HepG2 (cell line): ENCODE measurements around the gene AKAP14. TPM values are rescaled to one million over a fixed set of nuclear protein-coding genes. Genes with fewer than 3 reads are reported as not detected.

Experiments
- HOMEZ ChIP-seq: IDR thresholded peaks from 2 replicates; pipeline ENCODE4 v1.6.1; 2016; ENCODE audit warnings: low read depth
- KDM5A ChIP-seq: fragments of 200-600 bp; sonication (generic); IDR thresholded peaks from 2 replicates; pipeline ENCODE4 v1.7.0; 2018; ENCODE audit warnings: antibody characterized with exemption, mild to moderate bottlenecking, low read length, borderline replicate concordance
- PHF8 ChIP-seq: sonication (generic); formaldehyde crosslinking; IDR thresholded peaks from 2 replicates; pipeline ENCODE4 v1.5.0; 2020; ENCODE audit warnings: missing genetic modification reagents
- PITX1 ChIP-seq: sonication (generic); formaldehyde crosslinking; IDR thresholded peaks from 2 replicates; pipeline ENCODE4 v1.5.1; 2020; ENCODE audit warnings: mild to moderate bottlenecking, missing genetic modification reagents
- RFXAP ChIP-seq: sonication (generic); formaldehyde crosslinking; IDR thresholded peaks from 2 replicates; pipeline ENCODE4 v1.4.0; 2020; ENCODE audit warnings: missing genetic modification reagents, borderline replicate concordance
- RXRA ChIP-seq: sonication (generic); formaldehyde crosslinking; IDR thresholded peaks from 2 replicates; pipeline ENCODE4 v1.5.1; 2020; ENCODE audit warnings: missing genetic modification reagents
- SETDB1 ChIP-seq: sonication (generic); formaldehyde crosslinking; IDR thresholded peaks from 2 replicates; pipeline ENCODE4 v1.5.1; 2020; ENCODE audit warnings: missing genetic modification reagents, mild to moderate bottlenecking, borderline replicate concordance
- SOX13 ChIP-seq, 3 experiments: fragments of 450-650 bp in 1 of 3; sonication (generic) in 1 of 3; formaldehyde crosslinking in 1 of 3; IDR thresholded peaks in 2 of 3; conservative IDR thresholded peaks in 1 of 3; 2 replicates each; pipeline versions ENCODE4 v1.5.0 to v1.6.1; 2016 to 2020; ENCODE audit warnings: antibody characterized with exemption in 1 of 3, mild to moderate bottlenecking in 1 of 3, missing compliant biosample characterization in 1 of 3, missing genetic modification reagents in 1 of 3, moderate library complexity in 1 of 3
- TAF1 ChIP-seq: sonication (generic); formaldehyde crosslinking; IDR thresholded peaks from 2 replicates; pipeline ENCODE4 v1.4.0; 2020; ENCODE audit warnings: missing genetic modification reagents
- TEAD2 ChIP-seq: sonication (generic); formaldehyde crosslinking; IDR thresholded peaks from 2 replicates; pipeline ENCODE4 v1.9.0; 2021; ENCODE audit warnings: missing genetic modification reagents
- THAP11 ChIP-seq: IDR thresholded peaks from 2 replicates; pipeline ENCODE4 v1.6.1; 2016; ENCODE audit warnings: missing biosample characterization, missing genetic modification reagents
- ZBTB40 ChIP-seq, 2 experiments: fragments of 450-650 bp in 1 of 2; sonication (generic) in 1 of 2; formaldehyde crosslinking in 1 of 2; IDR thresholded peaks; 2 replicates each; pipeline versions ENCODE4 v1.6.1 to v1.8.0; 2016 to 2022; ENCODE audit warnings: antibody characterized with exemption in 1 of 2, mild to moderate bottlenecking in 1 of 2, missing genetic modification reagents in 1 of 2
- ZNF616 ChIP-seq: sonication (generic); formaldehyde crosslinking; IDR thresholded peaks from 2 replicates; pipeline ENCODE4 v1.5.0; 2020; ENCODE audit warnings: low read depth, mild to moderate bottlenecking, missing genetic modification reagents
- polyA plus RNA-seq, 8 experiments: library from polyadenylated mRNA; depleted of rRNA in 3 of 8; stranded (reverse) in 7 of 8; unstranded in 1 of 8; fragments of >200 nt; fragmentation: Illumina TruSeq in 4 of 8; extraction: Trizol in 4 of 8; gene quantifications; 2 replicates each; pipeline versions ENCODE4 v1.2.1 to v1.2.3, GENCODE V29; 2011 to 2016; ENCODE audit warnings: low read depth in 4 of 8, missing spikeins in 1 of 8, mixed read lengths in 1 of 8; ENCODE audit not compliant: insufficient read depth in 1 of 8
- total RNA-seq, 5 experiments: library from RNA; depleted of rRNA; stranded (reverse); fragments of >200 nt; fragmentation: Illumina TruSeq; extraction: Trizol; gene quantifications; 2 replicates each; pipeline ENCODE4 v1.2.3, GENCODE V29; 2016; ENCODE audit warnings: low read depth in 1 of 5
- TF ChIP-seq, protein P1 (sequence below): sonication (generic); formaldehyde crosslinking; IDR thresholded peaks from 2 replicates; pipeline ENCODE4 v1.9.0; 2021; ENCODE audit warnings: missing genetic modification reagents, mild to moderate bottlenecking, borderline replicate concordance

The AKAP14 gene
- total and polyA plus RNA-seq, 2 of the 13 experiments (the other 11 are each of a cell fraction or from before 2014, with no cell fraction given): 0.20 to 1.7 TPM

- no peak for TF ChIP-seq ZBTB40 (IDR thresholded peaks at IDR 0.05)
- no peak; the same call in 1 of the 2 replicates for TF ChIP-seq ZBTB40 (CRISPR knock-in tag; IDR thresholded peaks at IDR 0.05)
- TF ChIP-seq HOMEZ (CRISPR knock-in tag): 0 out of 2 replicates have a peak, but pooled peaks have one; percentile 20
- TF ChIP-seq RFXAP (CRISPR knock-in tag): peak; percentile 91
- no peak for TF ChIP-seq RXRA (CRISPR knock-in tag)
- TF ChIP-seq THAP11: peak; percentile 75
- no peak for TF ChIP-seq ZNF616 (CRISPR knock-in tag)
- TF ChIP-seq PITX1: no peak
- TF ChIP-seq SOX13 (IDR thresholded peaks at IDR 0.05): no peak
- TF ChIP-seq SOX13 (CRISPR knock-in tag; conservative IDR thresholded peaks at IDR 0.05 in 1 of 2, IDR thresholded peaks at IDR 0.05 in 1 of 2): peak in 1 of 2 experiments; percentile 15; a peak in 1 of 4 replicates
- TF ChIP-seq TEAD2: no peak
- TF ChIP-seq TAF1 (CRISPR knock-in tag): peak; percentile 47; the same call in 1 of the 2 replicates
- TF ChIP-seq, protein P1, sequence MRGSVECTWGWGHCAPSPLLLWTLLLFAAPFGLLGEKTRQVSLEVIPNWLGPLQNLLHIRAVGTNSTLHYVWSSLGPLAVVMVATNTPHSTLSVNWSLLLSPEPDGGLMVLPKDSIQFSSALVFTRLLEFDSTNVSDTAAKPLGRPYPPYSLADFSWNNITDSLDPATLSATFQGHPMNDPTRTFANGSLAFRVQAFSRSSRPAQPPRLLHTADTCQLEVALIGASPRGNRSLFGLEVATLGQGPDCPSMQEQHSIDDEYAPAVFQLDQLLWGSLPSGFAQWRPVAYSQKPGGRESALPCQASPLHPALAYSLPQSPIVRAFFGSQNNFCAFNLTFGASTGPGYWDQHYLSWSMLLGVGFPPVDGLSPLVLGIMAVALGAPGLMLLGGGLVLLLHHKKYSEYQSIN (CRISPR knock-in tag): no peak
- peak; percentile 53; the same call in 1 of the 2 replicates for TF ChIP-seq PHF8
- TF ChIP-seq KDM5A: no peak
- no peak for TF ChIP-seq SETDB1 (CRISPR knock-in tag)
Measured at GRCh38 chrX:119885554-119886428, 9.9 kb upstream of the AKAP14 start (continued).
